ENCODE results near the gene SYNDIG1. TPM values are rescaled to one million over a fixed set of nuclear protein-coding genes. Genes with fewer than 3 reads are reported as not detected.

SYNDIG1 gene
- total and polyA plus RNA-seq, 2 donors (not counting 1 experiment from before 2014, with no cell fraction given), result not detected

- intact Hi-C loops (cut with micrococcal nuclease), result no loop called here
- no peak overlapping the region for H3K9ac ChIP-seq (ENCODE audit: low read length)
- Mint-ChIP-seq H3K4me1 (no peaks in the 10 kb centered on the region), H3K4me3 (no peak overlapping the region), H3K27me3 (no peaks in the 10 kb centered on the region), H3K9me3 (ENCODE audit: insufficient read depth) (no peaks in the 10 kb centered on the region), H3K27ac (no peak overlapping the region)
- H2AFZ ChIP-seq (ENCODE audit: insufficient read depth, low read depth, low read length, poor library complexity, severe bottlenecking), result no peak overlapping the region
- ChIA-PET POLR2A (no interaction called here), CTCF (no interaction called here)
- H3K79me2 ChIP-seq (ENCODE audit: control insufficient read depth, insufficient read depth, low read length), result no peaks in the 10 kb centered on the region
- no peaks in the 10 kb centered on the region for H4K20me1 ChIP-seq (ENCODE audit: control insufficient read depth, insufficient read depth, low read length, poor library complexity, severe bottlenecking)
- H3K27me3 ChIP-seq (replicated peaks in 1 of 4; ENCODE audit: control extremely low read depth in 1 of 4, control insufficient read depth in 3 of 4, insufficient read depth in 4 of 4, low read length in 3 of 4), result no peaks in the 10 kb centered on the region
- H3K4me2 ChIP-seq (replicated peaks; ENCODE audit: low read depth, low read length, poor library complexity, severe bottlenecking), result no peak overlapping the region
- no peak overlapping the region for H3K4me3 ChIP-seq (ENCODE audit: control extremely low read depth in 1 of 5, extremely low read depth in 1 of 5, insufficient read depth in 1 of 5, low read depth in 2 of 5, low read length in 4 of 5)
- no peaks in the 10 kb centered on the region for H3K4me1 ChIP-seq (ENCODE audit: control insufficient read depth in 2 of 2, insufficient read depth in 2 of 2, low read length in 2 of 2)
- no peak overlapping the region for H3K27ac ChIP-seq (ENCODE audit: low read length in 2 of 2)
- TF ChIP-seq EZH2 (IDR thresholded peaks at IDR 0.05; ENCODE audit: borderline replicate concordance, insufficient read depth, low read depth, low read length, poor library complexity, severe bottlenecking) (no peak), CTCF (IDR thresholded peaks at IDR 0.05) (no peak)
- DNase-seq (no peak), ATAC-seq (ENCODE audit: low read depth) (no peak)
- WGBS (ENCODE audit: insufficient coverage), result 83% methylated on average over 1 of the region's 2 CpGs
- no peaks in the 10 kb centered on the region for H3K36me3 ChIP-seq (replicated peaks in 1 of 2; ENCODE audit: control extremely low read depth in 1 of 2, control insufficient read depth in 1 of 2, extremely low read depth in 1 of 2, insufficient read depth in 2 of 2, low read length in 1 of 2)
- H3K9me3 ChIP-seq (ENCODE audit: control extremely low read depth in 1 of 3, control insufficient read depth in 2 of 3, insufficient read depth in 1 of 3, low read length in 2 of 3), result no peaks in the 10 kb centered on the region
Observed at GRCh38 chr20:24443436-24443835, 26.0 kb upstream of the SYNDIG1 start.

DNA sequence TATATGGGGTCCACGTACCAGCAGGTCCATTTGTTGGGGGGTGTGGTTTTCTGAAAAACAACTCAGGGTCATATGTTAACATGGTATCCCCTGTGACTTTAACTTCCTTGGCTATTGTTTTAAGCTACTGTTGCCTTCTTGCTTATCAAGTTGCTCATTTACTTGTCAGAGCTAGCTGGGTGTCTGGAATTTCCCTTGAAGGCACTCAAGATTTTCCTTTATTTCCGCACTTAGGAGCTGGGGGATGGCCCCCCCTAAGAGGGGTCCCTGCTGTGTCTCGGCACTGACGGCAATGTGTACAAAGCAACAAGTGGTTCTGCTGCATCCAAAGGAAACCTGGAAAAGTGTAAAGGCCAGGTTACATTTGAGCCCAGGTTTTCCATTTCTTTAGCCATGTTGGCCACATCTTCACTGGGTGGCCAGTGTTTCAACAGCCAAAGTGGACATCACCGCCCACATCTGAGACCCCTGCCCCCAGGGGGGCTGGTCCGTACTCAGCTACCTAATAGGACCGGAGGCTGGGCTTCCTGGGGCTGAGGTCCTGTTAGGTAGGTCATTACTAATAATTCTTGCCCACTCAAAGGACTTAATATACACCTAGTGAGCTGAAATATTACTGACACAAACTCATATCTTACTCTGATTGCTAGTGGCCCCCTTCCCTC is 24.8 kb upstream of the SYNDIG1 start:
- H3K27ac ChIP-seq (ENCODE audit: low read length in 2 of 2), result no peak overlapping the region
- no peaks in the 10 kb centered on the region for H3K36me3 ChIP-seq (replicated peaks in 1 of 2; ENCODE audit: control extremely low read depth in 1 of 2, control insufficient read depth in 1 of 2, extremely low read depth in 1 of 2, insufficient read depth in 2 of 2, low read length in 1 of 2)
- Mint-ChIP-seq H3K4me1 (no peaks in the 10 kb centered on the region), H3K27ac (no peak overlapping the region), H3K4me3 (no peak overlapping the region), H3K9me3 (ENCODE audit: insufficient read depth) (no peaks in the 10 kb centered on the region), H3K27me3 (no peaks in the 10 kb centered on the region)
- ChIA-PET CTCF (no interaction called here), POLR2A (no interaction called here)
- H3K4me3 ChIP-seq (ENCODE audit: control extremely low read depth in 1 of 5, extremely low read depth in 1 of 5, insufficient read depth in 1 of 5, low read depth in 2 of 5, low read length in 4 of 5), result no peak overlapping the region
- no peak overlapping the region for H3K4me2 ChIP-seq (replicated peaks; ENCODE audit: low read depth, low read length, poor library complexity, severe bottlenecking)
- H3K9me3 ChIP-seq (ENCODE audit: control extremely low read depth in 1 of 3, control insufficient read depth in 2 of 3, insufficient read depth in 1 of 3, low read length in 2 of 3), result no peaks in the 10 kb centered on the region
- no peak for ATAC-seq (ENCODE audit: low read depth)
- 97% methylated on average over 6 of the region's 7 CpGs for WGBS (ENCODE audit: insufficient coverage)
- H3K9ac ChIP-seq (ENCODE audit: low read length), result no peak overlapping the region
- no peak overlapping the region for H2AFZ ChIP-seq (ENCODE audit: insufficient read depth, low read depth, low read length, poor library complexity, severe bottlenecking)
- H3K27me3 ChIP-seq (replicated peaks in 1 of 4; ENCODE audit: control extremely low read depth in 1 of 4, control insufficient read depth in 3 of 4, insufficient read depth in 4 of 4, low read length in 3 of 4), result no peaks in the 10 kb centered on the region
- H3K79me2 ChIP-seq (ENCODE audit: control insufficient read depth, insufficient read depth, low read length), result no peaks in the 10 kb centered on the region
- H4K20me1 ChIP-seq (ENCODE audit: control insufficient read depth, insufficient read depth, low read length, poor library complexity, severe bottlenecking), result no peaks in the 10 kb centered on the region
- intact Hi-C loops (cut with micrococcal nuclease), result no loop called here
- H3K4me1 ChIP-seq (ENCODE audit: control insufficient read depth in 2 of 2, insufficient read depth in 2 of 2, low read length in 2 of 2), result no peaks in the 10 kb centered on the region
- no peak for TF ChIP-seq EZH2 (IDR thresholded peaks at IDR 0.05; ENCODE audit: borderline replicate concordance, insufficient read depth, low read depth, low read length, poor library complexity, severe bottlenecking)
- TF ChIP-seq CTCF (IDR thresholded peaks at IDR 0.05), result no peak
- no peak for DNase-seq
